ENCODE measurements around the gene KRT12.

Gene KRT12

DNA sequence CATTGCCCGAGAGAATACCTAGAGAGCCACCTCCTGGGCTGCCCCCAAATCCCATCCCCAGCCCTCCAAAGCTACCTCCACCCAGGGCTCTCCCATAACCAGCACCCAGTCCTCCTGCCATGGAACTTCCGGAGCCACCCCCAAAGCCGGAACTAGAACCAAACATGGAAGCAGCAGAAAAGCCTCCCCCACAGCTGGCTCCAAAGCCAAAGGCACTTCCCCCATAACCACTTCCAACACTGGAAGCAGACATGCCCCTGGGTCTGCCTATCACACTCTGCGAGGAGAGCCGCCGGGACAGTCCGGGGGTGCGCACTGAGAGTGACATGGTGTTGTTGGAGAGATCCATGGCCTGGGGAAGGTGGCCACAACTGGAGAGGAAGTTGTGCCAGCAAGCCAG is at the start of gene KRT12:
Gene KRT12 (minus strand): TSS at position 386 of the 400 bp plus-strand sequence. CDS start 37 bp downstream, at position 349.
- no peak for DNase-seq

DNA sequence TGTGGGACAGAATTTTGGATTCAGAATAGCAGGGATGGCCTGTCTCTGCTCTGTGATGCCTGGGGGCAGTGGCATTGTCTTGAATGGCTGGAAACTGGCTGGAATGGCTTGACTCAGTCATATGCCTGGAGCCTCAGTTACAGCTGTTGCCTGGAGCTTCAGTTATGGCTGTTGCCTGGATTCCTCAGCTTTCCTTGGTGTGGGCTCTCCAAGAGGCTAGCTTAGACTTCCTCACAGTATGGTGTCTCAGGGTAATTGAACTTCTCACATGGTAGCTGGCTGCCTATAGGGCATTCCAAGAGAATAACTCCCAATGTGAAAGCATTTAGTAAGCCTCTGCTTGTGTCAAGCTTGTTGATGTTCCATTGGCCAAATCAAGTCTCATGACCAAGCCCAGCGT is 49.3 kb upstream of the KRT12 start:
- no peak for DNase-seq

DNA sequence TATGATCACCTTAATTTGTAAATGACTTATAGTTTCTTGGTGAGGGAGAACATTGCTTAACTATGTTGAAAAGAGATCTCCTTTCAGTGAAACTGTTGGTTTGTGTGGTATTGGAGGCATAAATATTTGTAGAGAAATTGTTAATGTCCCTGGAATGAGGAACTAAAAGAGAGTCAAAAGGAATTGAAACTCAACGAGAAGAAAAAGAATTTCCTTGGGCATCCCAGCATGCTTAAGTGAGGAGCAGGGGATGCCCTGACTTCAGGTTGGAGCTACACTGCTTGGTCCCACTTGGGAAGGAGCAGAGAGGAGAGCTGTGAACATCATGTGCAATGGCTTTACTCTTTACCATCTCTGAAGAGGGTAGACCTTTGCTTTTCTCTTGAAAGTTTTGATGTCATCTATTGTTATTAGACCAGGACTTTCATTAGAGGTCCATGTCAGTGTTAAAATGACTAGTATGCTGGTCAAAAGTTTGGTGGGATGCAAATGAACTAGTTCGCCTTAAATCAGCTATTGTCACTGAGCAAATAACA is 48.8 kb upstream of the KRT12 start:
- no peak for DNase-seq

GRCh38 chr17:40915199-40915661 is 48.2 kb upstream of the KRT12 start:
- no peak for DNase-seq

- no peak for DNase-seq
These were observed 47.2 kb upstream of the KRT12 start for GRCh38 chr17:40914075-40914855.

DNA sequence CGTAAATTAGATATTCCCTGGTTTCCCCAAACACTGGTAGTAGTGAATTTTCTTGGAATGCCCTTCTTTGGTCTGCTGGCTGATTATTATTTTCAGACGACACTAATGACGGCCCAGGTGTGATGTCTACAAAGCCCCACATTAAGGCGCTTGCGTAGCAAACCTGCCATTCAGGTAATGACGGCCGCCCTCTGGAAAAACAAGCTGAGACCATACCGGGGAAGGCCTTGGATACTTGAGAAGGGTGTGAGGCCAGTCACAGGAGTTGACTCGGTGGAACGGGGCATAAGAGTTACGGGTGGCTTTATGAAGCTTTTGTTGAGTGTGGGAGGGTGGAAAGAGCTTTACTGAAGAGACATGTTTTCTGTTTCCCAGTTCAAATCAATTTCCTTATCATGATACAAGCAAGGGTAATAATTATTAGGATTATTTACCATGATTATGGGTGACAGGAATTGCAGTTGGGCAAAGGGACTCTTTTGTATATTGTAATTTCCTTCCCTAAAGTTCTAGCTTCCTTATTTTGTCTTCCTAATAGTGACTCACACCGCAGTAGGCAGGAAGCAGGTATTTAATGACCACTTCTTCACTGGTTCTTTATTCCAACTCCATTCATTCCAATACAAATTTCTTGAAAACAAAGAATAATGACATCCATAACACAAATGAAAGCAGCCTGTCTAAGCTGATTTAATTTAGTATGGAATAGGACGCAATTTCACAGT is 45.6 kb upstream of the KRT12 start:
- no peak for DNase-seq

DNA sequence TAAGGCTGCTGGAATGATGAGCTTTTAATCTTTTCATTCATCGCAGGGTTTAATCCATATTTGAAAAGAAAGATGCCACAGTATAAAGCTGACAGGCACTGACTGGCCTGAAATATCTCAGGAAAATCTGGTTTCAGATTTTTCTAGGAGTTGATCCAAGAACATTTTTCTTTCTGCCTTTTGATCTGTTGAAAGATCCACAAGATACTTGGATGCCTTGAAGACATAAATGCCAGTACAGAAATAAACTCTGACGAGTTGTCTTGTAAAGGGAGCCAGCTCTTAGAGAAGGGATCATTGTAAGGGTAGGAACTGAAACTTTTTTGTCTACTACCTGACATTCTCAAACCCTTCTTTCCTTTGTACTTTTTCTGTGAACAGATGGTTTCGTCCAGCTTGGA is 43.4 kb upstream of the KRT12 start:
- DNase-seq, result no peak

DNA sequence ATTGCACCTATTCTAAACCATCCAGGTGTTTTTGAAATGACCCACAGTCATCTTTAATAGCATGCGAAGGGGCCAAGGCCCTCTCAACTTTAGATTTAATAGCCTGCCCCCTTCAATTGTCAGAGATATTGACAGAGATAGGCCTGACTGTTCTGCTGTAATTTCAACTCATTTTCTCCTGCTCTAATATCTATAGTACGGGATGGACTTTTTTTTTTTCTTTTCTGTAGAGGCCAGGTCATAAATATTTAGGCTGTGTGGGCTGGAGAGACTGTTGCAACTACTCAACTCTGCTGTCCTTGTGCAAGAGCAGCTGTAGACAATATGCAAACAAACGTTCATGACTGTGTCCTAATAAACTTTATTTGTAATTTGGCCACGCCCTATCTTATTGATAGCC is 42.7 kb upstream of the KRT12 start:
- DNase-seq, result no peak

DNA sequence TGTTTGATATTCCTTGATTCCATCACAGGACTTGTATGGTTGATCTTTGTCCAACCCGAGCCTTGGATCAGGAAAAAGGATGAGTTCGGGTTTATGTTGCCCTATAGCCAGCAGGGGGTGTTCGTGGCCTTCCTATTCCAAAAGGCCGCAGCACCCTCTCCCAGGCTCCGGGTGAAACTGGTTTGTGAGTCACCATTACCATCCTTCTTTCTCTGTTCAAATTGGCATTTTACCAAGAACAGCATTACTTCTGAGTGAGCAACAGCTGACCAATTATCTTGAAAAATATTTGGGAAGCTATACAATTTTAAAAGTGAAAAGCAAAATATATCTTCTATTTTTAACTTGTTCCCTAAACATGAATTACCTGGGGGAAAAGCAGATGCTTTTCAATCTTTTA is 42.3 kb upstream of the KRT12 start:
- peak; percentile 27 for DNase-seq

DNA sequence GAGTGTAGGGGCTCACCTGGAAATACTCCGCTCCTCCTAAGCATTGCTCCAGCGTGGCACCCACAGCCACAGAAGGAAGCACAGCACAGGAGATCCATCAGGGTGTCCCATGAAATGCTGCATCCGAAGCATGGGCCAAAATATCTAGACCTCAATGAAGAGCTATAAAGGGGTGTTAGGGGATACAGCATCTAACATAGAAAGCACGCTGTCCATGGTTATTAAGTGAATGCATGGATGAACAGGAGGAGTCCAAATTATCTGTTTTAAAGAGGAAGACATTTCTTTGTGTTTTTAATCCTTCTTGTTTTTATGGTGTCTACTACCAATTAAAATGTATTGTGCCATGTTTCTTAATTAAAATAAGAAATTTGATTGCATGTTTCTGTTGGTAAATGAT is 39.6 kb upstream of the KRT12 start:
- DNase-seq, result no peak

- no peak for DNase-seq
These were observed 38.3 kb upstream of the KRT12 start for GRCh38 chr17:40905370-40905769.

GRCh38 chr17:40903129-40903847 is 36.3 kb upstream of the KRT12 start:
- DNase-seq, result no peak

GRCh38 chr17:40902498-40902897 is 35.5 kb upstream of the KRT12 start:
- DNase-seq, result no peak

- no peak for DNase-seq
These were observed 35.0 kb upstream of the KRT12 start for GRCh38 chr17:40901981-40902474.

DNA sequence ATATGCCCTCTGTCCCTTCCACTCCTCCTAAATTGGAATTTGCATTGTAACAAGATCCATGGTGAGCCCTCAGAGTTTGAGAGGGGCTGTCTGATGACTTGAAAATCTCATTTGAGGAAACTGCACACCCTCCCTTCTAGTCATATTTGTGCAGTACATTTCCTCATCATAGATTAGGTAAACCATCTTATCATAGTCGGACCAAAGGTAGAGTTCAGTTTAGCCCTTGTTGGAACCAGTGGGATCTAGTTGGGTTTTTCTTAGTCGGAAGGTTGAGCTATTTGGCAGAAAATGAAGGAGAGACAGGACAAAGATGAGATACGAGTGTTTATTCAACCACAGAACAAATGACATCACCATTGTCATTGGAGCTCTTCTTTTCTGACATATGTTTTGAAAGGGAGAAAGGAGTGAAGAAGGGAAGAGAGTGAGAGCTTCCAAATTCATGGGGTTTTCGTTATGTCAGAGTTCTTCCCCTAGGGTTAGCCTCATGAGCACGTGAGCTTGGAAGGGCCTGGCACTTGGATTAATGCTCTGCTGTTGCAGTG is 33.9 kb upstream of the KRT12 start:
- DNase-seq, result no peak

DNA sequence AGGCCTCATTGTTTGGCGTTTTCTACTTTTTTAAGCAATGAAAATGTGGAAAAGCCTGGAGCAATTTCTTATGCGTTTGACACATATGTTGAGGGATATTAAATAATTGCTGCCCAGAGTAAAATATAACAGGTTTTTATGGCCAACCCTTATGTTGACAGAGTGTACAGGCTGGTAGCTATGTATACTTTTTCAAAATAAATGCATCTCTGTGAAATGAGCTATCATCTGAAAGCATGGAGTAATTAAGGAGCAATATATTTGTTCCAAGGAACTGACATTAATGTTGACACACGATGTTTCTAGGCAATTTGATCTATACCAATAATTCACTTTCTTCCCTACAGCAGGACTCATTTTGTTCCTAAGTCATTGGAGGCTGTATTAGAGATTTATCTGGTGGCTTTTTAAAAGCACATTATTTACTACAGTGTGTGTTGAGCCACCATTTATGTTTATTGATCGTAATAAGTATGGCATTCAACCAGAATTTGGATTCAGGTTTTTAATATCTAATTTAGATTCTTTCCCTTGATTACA is 30.0 kb upstream of the KRT12 start:
- no peak for DNase-seq

DNA sequence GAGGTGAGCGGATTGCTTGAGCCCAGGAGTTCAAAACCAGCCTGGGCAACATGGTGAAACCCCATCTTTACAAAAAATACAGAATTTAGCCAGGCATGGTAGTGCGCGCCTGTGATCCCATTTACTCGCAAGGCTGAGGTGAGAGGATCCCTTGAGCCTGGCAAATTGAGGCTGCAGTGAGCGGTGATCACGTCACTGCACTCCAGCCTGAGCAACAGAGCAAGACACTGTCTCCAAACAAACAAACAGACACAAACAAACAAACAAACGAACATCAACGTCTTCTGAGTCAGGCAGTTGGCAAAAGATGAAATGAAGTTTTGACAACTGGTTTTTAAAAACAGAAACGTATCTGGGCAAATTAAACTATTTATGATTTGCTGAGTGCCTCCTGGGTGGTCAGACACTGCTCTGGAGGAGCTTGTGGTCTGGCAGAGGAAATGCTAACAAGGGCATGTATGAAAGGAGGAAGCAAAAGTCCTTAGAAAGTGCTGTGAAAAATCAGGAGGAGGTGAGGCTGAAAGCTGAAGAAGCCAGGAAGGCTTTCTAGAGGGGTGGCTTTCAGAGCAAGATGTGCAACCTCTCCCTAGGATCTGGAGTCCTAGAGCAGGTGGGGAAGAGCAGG is 28.2 kb upstream of the KRT12 start:
- no peak for DNase-seq

DNA sequence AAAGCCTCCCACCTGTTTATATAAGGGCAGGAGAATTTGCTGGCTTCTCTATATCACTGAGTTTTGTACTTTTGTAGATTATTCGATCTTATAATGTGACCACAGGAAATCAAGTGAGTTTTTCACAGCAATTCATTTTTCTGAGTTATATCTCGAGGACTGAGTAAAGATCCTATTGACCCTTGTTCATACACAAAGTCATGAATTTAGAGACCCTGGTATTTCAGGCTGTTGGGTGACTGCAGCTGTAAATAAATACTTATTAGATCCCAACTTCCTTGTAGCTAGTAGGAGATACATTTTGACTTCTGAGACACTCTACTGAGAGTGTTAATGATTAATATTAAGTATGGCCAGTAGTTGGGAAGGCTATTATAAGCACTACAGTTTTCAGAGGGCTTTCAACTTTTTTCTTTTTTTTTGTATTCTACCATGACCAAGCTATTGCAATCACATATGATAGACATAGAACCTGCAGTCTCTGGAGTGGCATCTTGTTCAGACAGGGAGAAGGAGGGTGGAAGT is 21.2 kb upstream of the KRT12 start:
- DNase-seq, result no peak

GRCh38 chr17:40886090-40886489 is 19.1 kb upstream of the KRT12 start:
- no peak for DNase-seq

DNA sequence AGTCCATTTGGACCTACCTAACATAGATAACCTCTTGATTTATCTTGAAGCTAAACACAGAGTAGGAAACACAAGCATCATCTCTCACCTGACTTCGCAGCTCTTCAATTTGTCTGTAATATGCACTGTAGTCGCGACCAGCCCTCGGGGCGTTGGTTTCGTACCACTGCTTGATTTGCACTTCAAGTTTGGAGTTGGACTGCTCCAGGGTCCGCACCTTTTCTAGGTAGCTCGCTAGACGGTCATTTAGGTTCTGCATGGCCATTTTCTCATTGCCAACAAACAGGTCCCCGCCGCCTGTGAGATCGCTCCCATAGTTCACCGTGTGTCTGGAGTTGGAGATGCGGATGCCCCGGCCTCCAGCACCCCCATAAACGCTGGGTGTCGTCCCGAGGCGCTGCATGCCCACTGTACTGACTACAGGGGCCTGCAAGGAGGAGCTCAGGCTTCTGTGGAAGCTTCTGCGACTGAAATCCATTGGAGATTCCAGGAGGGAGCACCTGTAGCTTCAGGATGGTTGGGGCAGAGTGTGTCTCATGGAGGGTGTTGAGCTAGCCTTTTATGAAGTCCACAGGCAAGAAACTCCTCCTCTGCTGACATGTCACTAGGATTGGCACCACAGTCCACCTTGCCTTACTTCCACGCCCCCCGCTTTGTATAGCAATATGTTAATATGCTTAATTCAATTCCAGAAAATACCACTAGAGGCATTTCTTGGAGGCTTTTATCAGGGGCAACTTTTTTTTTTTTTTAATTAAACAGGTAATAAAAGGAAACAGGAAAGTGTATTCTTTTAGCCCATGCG is 17.9 kb upstream of the KRT12 start, which contains the start of gene KRT20:
Gene KRT20 (minus strand): TSS at position 535 of the 805 bp plus-strand sequence. CDS start 57 bp downstream, at position 478.
- no peak for DNase-seq

All from NK-92 treated with Interleukin-12 subunit alpha and Interleukin-12 subunit beta, amount 100 ng/mL, for 24 hours (cell line).